Activated CD4-positive, alpha-beta memory T cell treated with anti-CD3 and anti-CD28 coated beads, Interleukin-2, amount 10 ng/mL, durations not matched to agents 7 days and 5 days (primary cell): ENCODE measurements around the gene NCAN. TPM values are rescaled to one million over a fixed set of nuclear protein-coding genes. Genes with fewer than 3 reads are reported as not detected.

Source experiments
- CTCF ChIA-PET: fragments of 350-600 bp; sonication (Branson Sonifier 250); formaldehyde crosslinking; loops from one replicate; lab custom pipeline; 2021; ENCODE audit warnings: antibody characterized with exemption, inconsistent platforms; lab: Charles Lee
- POLR2A ChIA-PET: fragments of 350-600 bp; sonication (Branson Sonifier 250); formaldehyde crosslinking; loops from one replicate; lab custom pipeline; 2021; ENCODE audit warnings: antibody characterized with exemption; lab: Charles Lee
- DNase-seq: peaks from one replicate; pipeline ENCODE4 v3.0.0-alpha.2; 2020
- H3K27ac Mint-ChIP-seq: one replicate; pipeline ENCODE4 v1.8.0; 2021; ENCODE audit warnings: mild to moderate bottlenecking, mixed read lengths
- H3K27me3 Mint-ChIP-seq: one replicate; pipeline ENCODE4 v1.8.0; 2021; ENCODE audit warnings: mixed read lengths
- H3K36me3 Mint-ChIP-seq: one replicate; pipeline ENCODE4 v1.8.0; 2021; ENCODE audit warnings: low read depth, mixed read lengths
- H3K4me1 Mint-ChIP-seq: one replicate; pipeline ENCODE4 v1.8.0; 2021; ENCODE audit warnings: mixed read lengths
- H3K4me3 Mint-ChIP-seq: one replicate; pipeline ENCODE4 v1.8.0; 2021; ENCODE audit warnings: mild to moderate bottlenecking, mixed read lengths
- H3K9me3 Mint-ChIP-seq: one replicate; pipeline ENCODE4 v1.8.0; 2021; ENCODE audit warnings: mixed read lengths
- total RNA-seq, 2 experiments: library from RNA; stranded (reverse); gene quantifications; one replicate each; pipeline ENCODE4 v1.2.3, GENCODE V29; 2021

NCAN gene
- total RNA-seq, 2 experiments from 2014 or later, result not detected

DNA sequence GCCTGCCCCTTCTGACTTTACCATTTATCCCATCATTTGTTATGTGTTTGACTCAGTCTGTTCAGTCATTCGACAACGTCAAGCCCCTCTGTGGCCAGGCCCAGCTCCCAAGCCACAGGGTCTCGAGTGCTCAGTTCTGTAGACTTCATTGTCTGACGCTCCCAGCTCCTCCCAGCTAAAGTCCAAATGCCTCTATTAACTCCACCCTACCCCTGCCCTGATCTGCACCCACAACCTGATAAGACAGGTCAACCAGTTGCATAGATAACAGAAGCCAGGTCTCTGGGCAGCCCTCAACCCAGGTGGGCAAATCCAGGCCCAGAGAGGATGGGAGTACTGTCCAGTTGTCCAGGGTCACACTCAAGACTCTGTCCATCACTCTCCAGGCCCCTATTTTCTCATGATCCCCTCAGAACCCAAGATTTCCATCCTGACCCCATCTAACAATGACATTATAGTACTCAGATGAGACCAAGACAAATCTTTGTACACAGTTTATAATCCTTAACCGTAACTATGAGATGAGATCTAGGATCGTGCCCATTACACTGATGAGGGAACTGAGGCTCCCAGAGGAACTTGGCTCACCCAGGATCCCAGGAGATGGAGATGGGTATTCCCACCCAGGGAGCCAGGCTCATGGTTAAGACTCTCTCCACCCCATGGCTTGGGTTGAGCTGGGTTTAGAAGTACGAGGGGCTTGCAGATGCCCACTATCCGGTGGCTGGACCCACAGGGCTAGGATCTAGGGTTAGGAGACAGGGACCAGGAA is 60.3 kb downstream of the NCAN start:
- no peak overlapping the region for H3K4me3 Mint-ChIP-seq
- peaks cover 23% of the 10 kb centered on the region for H3K27me3 Mint-ChIP-seq
- no peak overlapping the region for H3K27ac Mint-ChIP-seq
- H3K4me1 Mint-ChIP-seq, result peaks cover 3% of the 10 kb centered on the region
- ChIA-PET CTCF (interaction anchor here (0.6 kb wide), 1 partner anchor 337 kb away, joined by 9 read pairs; no protein-coding TSS in a partner anchor), POLR2A (no interaction called here)
- no peak for DNase-seq
- no peaks in the 10 kb centered on the region for H3K9me3 Mint-ChIP-seq
- H3K36me3 Mint-ChIP-seq, result peaks cover 10% of the 10 kb centered on the region

DNA sequence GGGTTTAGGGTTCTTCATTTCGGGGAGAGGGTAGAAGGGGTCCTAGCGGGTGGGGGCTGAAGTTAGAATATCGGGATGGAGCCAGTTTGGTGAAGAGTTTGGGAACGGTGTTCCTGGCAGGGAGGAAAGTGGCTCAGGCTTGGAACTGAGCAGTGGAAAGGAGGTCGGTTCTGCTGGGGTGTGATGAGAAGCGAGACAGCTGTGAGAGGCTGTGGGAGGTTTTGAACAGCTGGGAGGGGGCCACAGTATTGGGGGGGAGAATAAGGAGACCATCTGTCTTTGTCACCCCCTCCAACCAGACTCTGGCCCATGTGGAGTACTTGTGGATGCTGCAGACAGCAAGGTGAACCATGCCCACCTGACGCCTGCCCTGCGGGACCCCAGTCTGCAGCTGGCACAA is 62.4 kb downstream of the NCAN start:
- Mint-ChIP-seq H3K9me3 (no peaks in the 10 kb centered on the region), H3K36me3 (peaks cover 20% of the 10 kb centered on the region), H3K4me1 (peaks cover 3% of the 10 kb centered on the region), H3K27ac (no peak overlapping the region), H3K27me3 (peaks cover 23% of the 10 kb centered on the region), H3K4me3 (no peak overlapping the region)
- no peak for DNase-seq
- ChIA-PET CTCF (no interaction called here), POLR2A (no interaction called here)

DNA sequence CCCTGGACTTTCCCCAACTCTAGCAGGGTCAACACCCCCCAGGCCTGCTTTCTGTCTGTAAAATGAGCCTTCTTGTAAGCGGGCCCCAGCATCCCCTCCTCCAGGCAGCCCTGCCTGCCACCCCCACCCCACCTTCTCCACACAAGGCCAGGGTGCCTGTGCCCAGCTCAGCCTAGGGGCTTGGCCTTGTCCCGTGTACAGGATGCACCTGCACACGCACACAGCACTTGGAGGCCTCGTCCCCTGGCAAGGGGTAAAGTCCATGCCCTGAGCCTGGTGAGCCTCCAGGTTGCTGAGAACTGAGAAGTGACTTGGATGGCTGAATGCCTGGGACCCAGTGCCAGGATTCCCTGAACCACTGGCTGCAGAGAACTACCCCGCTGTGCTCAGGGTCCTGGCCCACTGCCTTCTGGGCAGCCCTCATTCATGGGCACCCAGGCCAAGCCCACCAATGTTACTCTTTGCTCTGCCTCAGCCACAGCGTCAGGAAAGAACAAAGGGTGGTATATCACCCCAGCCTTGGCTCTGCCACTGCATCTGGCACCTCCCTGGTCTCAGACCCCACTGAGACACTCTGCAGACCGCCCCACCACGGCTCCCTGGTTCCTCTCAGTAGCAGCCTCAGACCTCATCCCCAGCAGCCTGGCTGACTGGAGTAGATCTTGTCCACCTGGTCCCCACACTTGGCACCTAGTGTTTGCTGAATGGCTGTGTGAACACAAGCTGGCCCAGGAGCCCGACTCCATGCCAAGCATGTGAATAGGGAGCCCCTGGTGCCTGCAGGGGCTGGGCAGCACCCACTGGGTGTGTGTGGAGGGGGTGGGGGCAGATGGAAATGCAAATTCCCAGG is 63.2 kb downstream of the NCAN start:
- POLR2A ChIA-PET, result no interaction called here
- Mint-ChIP-seq H3K36me3 (peaks cover 20% of the 10 kb centered on the region), H3K4me1 (peaks cover 3% of the 10 kb centered on the region), H3K4me3 (no peak overlapping the region), H3K27ac (no peak overlapping the region), H3K27me3 (peaks cover 23% of the 10 kb centered on the region), H3K9me3 (no peaks in the 10 kb centered on the region)
- no peak for DNase-seq
- CTCF ChIA-PET, result no interaction called here

GRCh38 chr19:19276386-19276785 is 64.6 kb downstream of the NCAN start:
- POLR2A ChIA-PET, result no interaction called here
- H3K4me3 Mint-ChIP-seq, result no peak overlapping the region
- no peak for DNase-seq
- no peaks in the 10 kb centered on the region for H3K9me3 Mint-ChIP-seq
- CTCF ChIA-PET, result interaction anchor here (0.6 kb wide), 1 partner anchor 133 kb away, joined by 4 read pairs; no protein-coding TSS in a partner anchor
- H3K36me3 Mint-ChIP-seq, result peaks cover 24% of the 10 kb centered on the region
- H3K4me1 Mint-ChIP-seq, result peaks cover 3% of the 10 kb centered on the region
- H3K27me3 Mint-ChIP-seq, result peaks cover 20% of the 10 kb centered on the region
- no peak overlapping the region for H3K27ac Mint-ChIP-seq

DNA sequence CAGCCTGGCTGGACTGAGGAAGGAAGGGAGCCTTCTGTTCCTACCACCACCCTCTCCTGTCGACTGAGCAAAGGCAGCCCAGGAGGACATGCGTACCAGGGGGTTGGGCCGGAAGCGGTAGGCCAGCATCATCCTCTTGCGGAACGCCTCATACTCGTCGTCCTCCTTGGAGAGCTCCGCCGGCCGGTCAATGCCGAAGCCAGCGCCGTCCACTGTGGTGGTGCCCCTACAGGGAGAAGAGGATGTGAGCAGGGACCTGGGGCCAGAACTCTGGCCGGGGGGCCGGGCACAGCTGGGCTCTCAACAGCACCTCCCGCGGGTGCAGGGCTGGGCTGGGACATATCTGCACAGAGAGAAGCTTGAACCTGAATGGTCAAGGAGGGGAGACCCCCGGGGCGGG is 65.1 kb downstream of the NCAN start:
- Mint-ChIP-seq H3K36me3 (peaks cover 27% of the 10 kb centered on the region), H3K4me3 (no peak overlapping the region), H3K4me1 (peaks cover 3% of the 10 kb centered on the region), H3K27me3 (peaks cover 18% of the 10 kb centered on the region), H3K27ac (no peak overlapping the region), H3K9me3 (no peaks in the 10 kb centered on the region)
- POLR2A ChIA-PET, result no interaction called here
- CTCF ChIA-PET, result no interaction called here
- DNase-seq, result no peak

DNA sequence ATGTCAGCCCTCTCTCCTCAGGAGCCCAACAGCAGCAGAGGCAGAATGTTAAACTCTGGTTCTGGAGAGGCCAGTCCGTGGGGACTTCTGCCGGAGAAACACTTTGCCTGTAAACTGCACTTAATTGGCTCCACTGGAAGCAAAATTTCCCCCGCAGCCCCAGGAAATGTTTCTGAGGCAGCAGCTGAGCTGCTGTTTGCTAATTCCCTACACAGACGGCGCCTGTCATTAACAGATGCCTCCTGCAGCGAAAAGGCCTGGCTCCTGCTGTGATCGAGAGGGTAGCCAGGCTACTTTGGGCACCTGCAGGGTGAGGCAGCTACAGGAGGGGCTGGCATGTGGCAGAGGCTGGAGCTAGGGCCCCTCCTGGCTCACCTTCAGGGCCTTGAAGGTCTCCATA is 66.6 kb downstream of the NCAN start:
- Mint-ChIP-seq H3K27ac (no peak overlapping the region), H3K4me3 (no peak overlapping the region), H3K9me3 (no peaks in the 10 kb centered on the region), H3K27me3 (peaks cover 10% of the 10 kb centered on the region), H3K36me3 (peaks cover 29% of the 10 kb centered on the region), H3K4me1 (peaks cover 2% of the 10 kb centered on the region)
- no peak for DNase-seq
- CTCF ChIA-PET, result no interaction called here
- POLR2A ChIA-PET, result no interaction called here

GRCh38 chr19:19279062-19279612 is 67.4 kb downstream of the NCAN start:
- Mint-ChIP-seq H3K27ac (no peak overlapping the region), H3K9me3 (no peaks in the 10 kb centered on the region), H3K27me3 (peaks cover 3% of the 10 kb centered on the region), H3K4me1 (no peaks in the 10 kb centered on the region), H3K4me3 (no peak overlapping the region), H3K36me3 (peaks cover 34% of the 10 kb centered on the region)
- POLR2A ChIA-PET, result interaction anchor here (1.0 kb wide), 1 partner anchor 8 kb away, joined by 3 read pairs; no protein-coding TSS in a partner anchor
- no peak for DNase-seq
- CTCF ChIA-PET, result no interaction called here

DNA sequence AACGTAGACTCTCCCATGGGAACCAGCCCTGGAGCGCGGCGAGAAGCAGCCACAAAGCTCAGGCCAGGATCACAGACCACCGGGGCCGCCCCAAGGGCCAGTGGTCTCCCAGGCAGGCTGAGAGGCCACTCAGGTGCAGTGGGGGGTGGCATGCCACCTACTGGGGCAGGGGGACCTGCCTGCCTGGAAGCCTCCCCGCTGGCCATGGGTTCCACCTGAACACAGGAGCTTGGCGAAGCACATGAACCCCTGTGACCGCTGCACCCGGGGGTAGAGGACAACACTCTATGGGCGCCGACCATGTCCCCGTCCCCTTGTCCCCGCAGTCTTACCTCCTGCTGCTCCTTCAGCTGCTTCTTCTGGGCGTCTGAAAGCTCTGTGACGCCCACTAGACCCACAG is 68.1 kb downstream of the NCAN start:
- Mint-ChIP-seq H3K4me1 (no peaks in the 10 kb centered on the region), H3K27ac (no peak overlapping the region), H3K9me3 (no peaks in the 10 kb centered on the region), H3K27me3 (no peaks in the 10 kb centered on the region), H3K36me3 (peaks cover 39% of the 10 kb centered on the region), H3K4me3 (no peak overlapping the region)
- no peak for DNase-seq
- CTCF ChIA-PET, result no interaction called here
- POLR2A ChIA-PET, result interaction anchor here (1.0 kb wide), 1 partner anchor 9 kb away, joined by 3 read pairs; no protein-coding TSS in a partner anchor

- ChIA-PET CTCF (no interaction called here), POLR2A (interaction anchor here (1.0 kb wide), 1 partner anchor 10 kb away, joined by 3 read pairs; no protein-coding TSS in a partner anchor)
- no peak for DNase-seq
- H3K36me3 Mint-ChIP-seq, result peaks cover 39% of the 10 kb centered on the region
- H3K9me3 Mint-ChIP-seq, result no peaks in the 10 kb centered on the region
- H3K27ac Mint-ChIP-seq, result no peak overlapping the region
- H3K27me3 Mint-ChIP-seq, result no peaks in the 10 kb centered on the region
- no peak overlapping the region for H3K4me3 Mint-ChIP-seq
- no peaks in the 10 kb centered on the region for H3K4me1 Mint-ChIP-seq
Observed at GRCh38 chr19:19280561-19280960, 68.8 kb downstream of the NCAN start.

DNA sequence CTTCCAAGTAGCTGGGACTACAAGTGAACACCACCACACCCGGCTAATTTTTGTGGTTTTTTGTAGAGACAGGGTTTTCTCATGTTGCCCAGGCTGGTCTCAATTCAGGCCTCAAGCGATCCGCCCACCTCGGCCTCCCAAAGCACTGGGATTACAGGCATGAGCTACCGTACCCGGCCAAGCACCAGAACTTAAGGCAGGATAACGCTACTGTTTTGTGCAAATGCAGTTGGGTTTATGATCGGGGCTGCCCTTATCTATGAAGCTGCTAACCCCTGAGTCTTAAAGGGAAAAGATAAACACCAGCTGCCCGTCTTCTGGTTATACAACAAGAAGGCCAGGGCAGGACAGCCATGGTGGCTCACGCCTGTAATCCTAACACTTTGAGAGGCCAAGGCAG is 73.9 kb downstream of the NCAN start:
- no peaks in the 10 kb centered on the region for H3K9me3 Mint-ChIP-seq
- no peak overlapping the region for H3K4me3 Mint-ChIP-seq
- POLR2A ChIA-PET, result no interaction called here
- CTCF ChIA-PET, result no interaction called here
- H3K27me3 Mint-ChIP-seq, result no peaks in the 10 kb centered on the region
- H3K36me3 Mint-ChIP-seq, result peaks cover 39% of the 10 kb centered on the region
- H3K4me1 Mint-ChIP-seq, result no peaks in the 10 kb centered on the region
- DNase-seq, result no peak
- H3K27ac Mint-ChIP-seq, result no peak overlapping the region

DNA sequence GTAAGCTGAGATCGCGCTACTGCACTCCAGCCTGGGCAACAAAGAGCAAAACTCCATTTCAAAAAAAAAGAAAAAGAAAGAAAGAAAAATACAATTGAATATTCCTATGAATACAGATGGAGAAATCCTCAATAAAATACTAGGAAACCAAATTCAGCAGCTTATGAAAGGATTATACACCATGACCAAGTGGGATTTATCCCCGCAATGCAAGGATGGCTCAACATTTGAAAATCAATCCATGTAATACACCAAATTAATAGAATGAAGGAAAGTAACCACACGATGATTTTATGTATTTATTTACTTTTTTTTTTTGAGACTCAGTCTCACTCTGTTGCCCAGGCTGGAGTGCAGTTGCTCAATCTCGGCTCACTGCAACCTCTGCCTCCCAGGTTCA is 80.8 kb downstream of the NCAN start:
- no peaks in the 10 kb centered on the region for H3K4me1 Mint-ChIP-seq
- DNase-seq, result no peak
- H3K27ac Mint-ChIP-seq, result no peak overlapping the region
- no peaks in the 10 kb centered on the region for H3K9me3 Mint-ChIP-seq
- H3K4me3 Mint-ChIP-seq, result no peak overlapping the region
- H3K36me3 Mint-ChIP-seq, result peaks cover 67% of the 10 kb centered on the region
- ChIA-PET CTCF (interaction anchor here (0.6 kb wide), 1 partner anchor 746 kb away, joined by 3 read pairs; no protein-coding TSS in a partner anchor), POLR2A (no interaction called here)
- no peaks in the 10 kb centered on the region for H3K27me3 Mint-ChIP-seq

DNA sequence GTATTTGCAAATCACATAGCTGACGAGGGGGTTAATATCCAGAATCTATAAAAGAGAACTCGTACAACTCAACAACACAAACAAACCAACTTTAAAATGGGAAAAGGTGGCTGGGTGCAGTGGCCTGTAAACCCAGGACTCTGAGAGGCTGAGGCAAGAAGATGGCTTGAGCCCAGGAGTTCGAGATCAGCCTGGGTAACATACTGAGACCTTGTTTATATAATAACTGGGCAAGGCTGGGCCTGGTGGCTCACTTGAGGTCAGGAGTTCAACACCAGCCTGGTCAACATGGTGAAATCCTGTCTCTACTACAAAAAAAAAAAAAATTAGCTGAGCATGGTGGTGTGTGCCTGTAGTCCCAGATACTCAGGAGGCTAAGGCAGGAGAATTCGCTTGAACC is 83.2 kb downstream of the NCAN start:
- Mint-ChIP-seq H3K9me3 (no peaks in the 10 kb centered on the region), H3K27me3 (no peaks in the 10 kb centered on the region), H3K36me3 (peaks cover 59% of the 10 kb centered on the region), H3K27ac (no peak overlapping the region), H3K4me1 (no peaks in the 10 kb centered on the region), H3K4me3 (no peak overlapping the region)
- ChIA-PET POLR2A (interaction anchor here (1.7 kb wide), 1 partner anchor 11 kb away, joined by 5 read pairs; no protein-coding TSS in a partner anchor), CTCF (interaction anchor here (1.0 kb wide), 1 partner anchor 149 kb away, joined by 4 read pairs; no protein-coding TSS in a partner anchor)
- DNase-seq, result no peak
